ENCODE measurements around the gene CA5B. TPM values are rescaled to one million over a fixed set of nuclear protein-coding genes. Genes with fewer than 3 reads are reported as not detected.

The CA5B gene
- total RNA-seq, 1 donor from 2014 or later = 7.5 TPM

- TF ChIP-seq CTCF (IDR thresholded peaks at IDR 0.05) = peak; percentile 41
- peaks cover 5% of the 10 kb centered on the region for H3K4me1 Mint-ChIP-seq (ENCODE audit: low read depth)
- H3K27ac Mint-ChIP-seq (ENCODE audit: unreplicated experiment) = no peak within 1 kb of the TSS
- no peaks in the 10 kb centered on the region for H3K27me3 Mint-ChIP-seq (ENCODE audit: low read depth)
- peaks cover 1% of the 10 kb centered on the region for H3K36me3 Mint-ChIP-seq (ENCODE audit: low read depth)
- H3K4me3 Mint-ChIP-seq (ENCODE audit: unreplicated experiment) = no peak within 1 kb of the TSS
- peak; percentile 93 for DNase-seq (ENCODE audit: low spot score)
- H3K9me3 Mint-ChIP-seq (ENCODE audit: low read depth) = no peaks in the 10 kb centered on the region
These were observed 52.1 kb downstream of the CA5B start, which contains the start of gene ZRSR2 for GRCh38 chrX:15789979-15790768. Gene ZRSR2 (plus strand): TSS chrX:15790484. CDS start chrX:15790496, 12 bp downstream.

GRCh38 chrX:15790769-15791290 is 52.8 kb downstream of the CA5B start:
- no peaks in the 10 kb centered on the region for H3K9me3 Mint-ChIP-seq (ENCODE audit: low read depth)
- H3K27me3 Mint-ChIP-seq (ENCODE audit: low read depth) = no peaks in the 10 kb centered on the region
- no peak for DNase-seq (ENCODE audit: low spot score)
- peaks cover 5% of the 10 kb centered on the region for H3K4me1 Mint-ChIP-seq (ENCODE audit: low read depth)
- H3K27ac Mint-ChIP-seq (ENCODE audit: unreplicated experiment) = no peak overlapping the region
- no peak for TF ChIP-seq CTCF (IDR thresholded peaks at IDR 0.05)
- H3K4me3 Mint-ChIP-seq (ENCODE audit: unreplicated experiment) = no peak overlapping the region
- H3K36me3 Mint-ChIP-seq (ENCODE audit: low read depth) = peaks cover 2% of the 10 kb centered on the region

GRCh38 chrX:15797707-15798106 is 59.6 kb downstream of the CA5B start:
- Mint-ChIP-seq H3K27me3 (ENCODE audit: low read depth) (no peaks in the 10 kb centered on the region), H3K9me3 (ENCODE audit: low read depth) (no peaks in the 10 kb centered on the region), H3K27ac (ENCODE audit: unreplicated experiment) (no peak overlapping the region), H3K36me3 (ENCODE audit: low read depth) (peaks cover 9% of the 10 kb centered on the region), H3K4me1 (ENCODE audit: low read depth) (peaks cover 3% of the 10 kb centered on the region), H3K4me3 (ENCODE audit: unreplicated experiment) (no peak overlapping the region)
- no peak for TF ChIP-seq CTCF (IDR thresholded peaks at IDR 0.05)
- DNase-seq (ENCODE audit: low spot score) = no peak

GRCh38 chrX:15804563-15804962 is 66.5 kb downstream of the CA5B start:
- H3K36me3 Mint-ChIP-seq (ENCODE audit: low read depth) = peaks cover 30% of the 10 kb centered on the region
- no peak for DNase-seq (ENCODE audit: low spot score)
- no peaks in the 10 kb centered on the region for H3K27me3 Mint-ChIP-seq (ENCODE audit: low read depth)
- no peak overlapping the region for H3K4me3 Mint-ChIP-seq (ENCODE audit: unreplicated experiment)
- no peak overlapping the region for H3K27ac Mint-ChIP-seq (ENCODE audit: unreplicated experiment)
- H3K9me3 Mint-ChIP-seq (ENCODE audit: low read depth) = no peaks in the 10 kb centered on the region
- no peak for TF ChIP-seq CTCF (IDR thresholded peaks at IDR 0.05)
- H3K4me1 Mint-ChIP-seq (ENCODE audit: low read depth) = no peaks in the 10 kb centered on the region

- H3K27me3 Mint-ChIP-seq (ENCODE audit: low read depth) = no peaks in the 10 kb centered on the region
- H3K9me3 Mint-ChIP-seq (ENCODE audit: low read depth) = no peaks in the 10 kb centered on the region
- no peak overlapping the region for H3K4me3 Mint-ChIP-seq (ENCODE audit: unreplicated experiment)
- no peak for TF ChIP-seq CTCF (IDR thresholded peaks at IDR 0.05)
- H3K36me3 Mint-ChIP-seq (ENCODE audit: low read depth) = peaks cover 42% of the 10 kb centered on the region
- no peaks in the 10 kb centered on the region for H3K4me1 Mint-ChIP-seq (ENCODE audit: low read depth)
- H3K27ac Mint-ChIP-seq (ENCODE audit: unreplicated experiment) = no peak overlapping the region
- no peak for DNase-seq (ENCODE audit: low spot score)
These were observed 70.2 kb downstream of the CA5B start for GRCh38 chrX:15808254-15808653.

Data from chondrocyte (in vitro differentiated cells).